Coronary artery (tissue), 2 donors: Measurements from ENCODE around the gene EFNA1.

ENCODE experiments used
- DNase-seq: peaks from one replicate; pipeline ENCODE4 v3.0.0-alpha.2; 2017; ENCODE audit warnings: low spot score
- H3K27ac ChIP-seq, 2 donors: fragments of 200-600 bp; sonication (generic); one replicate each; pipeline ENCODE4 v1.5.1; 2016 to 2019
- H3K4me3 ChIP-seq: fragments of 200-600 bp; sonication (generic); 2 replicates; pipeline ENCODE4 v1.5.1; 2016; ENCODE audit warnings: mild to moderate bottlenecking, moderate library complexity
- TF ChIP-seq, protein P1 (sequence below): fragments of 200-600 bp; sonication (generic); IDR thresholded peaks from one replicate; pipeline ENCODE4 v1.5.1; 2019; ENCODE audit warnings: antibody characterized with exemption

Gene EFNA1

DNA sequence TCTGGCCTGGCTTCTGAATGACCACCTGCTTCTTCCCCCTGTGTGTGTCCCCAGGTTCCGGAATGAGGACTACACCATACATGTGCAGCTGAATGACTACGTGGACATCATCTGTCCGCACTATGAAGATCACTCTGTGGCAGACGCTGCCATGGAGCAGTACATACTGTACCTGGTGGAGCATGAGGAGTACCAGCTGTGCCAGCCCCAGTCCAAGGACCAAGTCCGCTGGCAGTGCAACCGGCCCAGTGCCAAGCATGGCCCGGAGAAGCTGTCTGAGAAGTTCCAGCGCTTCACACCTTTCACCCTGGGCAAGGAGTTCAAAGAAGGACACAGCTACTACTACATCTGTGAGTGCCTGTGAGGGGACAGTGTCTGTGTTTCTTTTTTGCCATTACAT lies 3.6 kb downstream of the EFNA1 start:
- DNase-seq, result no peak
- no peak overlapping the region for H3K27ac ChIP-seq
- no peak overlapping the region for H3K4me3 ChIP-seq
- TF ChIP-seq, protein P1, sequence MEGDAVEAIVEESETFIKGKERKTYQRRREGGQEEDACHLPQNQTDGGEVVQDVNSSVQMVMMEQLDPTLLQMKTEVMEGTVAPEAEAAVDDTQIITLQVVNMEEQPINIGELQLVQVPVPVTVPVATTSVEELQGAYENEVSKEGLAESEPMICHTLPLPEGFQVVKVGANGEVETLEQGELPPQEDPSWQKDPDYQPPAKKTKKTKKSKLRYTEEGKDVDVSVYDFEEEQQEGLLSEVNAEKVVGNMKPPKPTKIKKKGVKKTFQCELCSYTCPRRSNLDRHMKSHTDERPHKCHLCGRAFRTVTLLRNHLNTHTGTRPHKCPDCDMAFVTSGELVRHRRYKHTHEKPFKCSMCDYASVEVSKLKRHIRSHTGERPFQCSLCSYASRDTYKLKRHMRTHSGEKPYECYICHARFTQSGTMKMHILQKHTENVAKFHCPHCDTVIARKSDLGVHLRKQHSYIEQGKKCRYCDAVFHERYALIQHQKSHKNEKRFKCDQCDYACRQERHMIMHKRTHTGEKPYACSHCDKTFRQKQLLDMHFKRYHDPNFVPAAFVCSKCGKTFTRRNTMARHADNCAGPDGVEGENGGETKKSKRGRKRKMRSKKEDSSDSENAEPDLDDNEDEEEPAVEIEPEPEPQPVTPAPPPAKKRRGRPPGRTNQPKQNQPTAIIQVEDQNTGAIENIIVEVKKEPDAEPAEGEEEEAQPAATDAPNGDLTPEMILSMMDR, result no peak

DNA sequence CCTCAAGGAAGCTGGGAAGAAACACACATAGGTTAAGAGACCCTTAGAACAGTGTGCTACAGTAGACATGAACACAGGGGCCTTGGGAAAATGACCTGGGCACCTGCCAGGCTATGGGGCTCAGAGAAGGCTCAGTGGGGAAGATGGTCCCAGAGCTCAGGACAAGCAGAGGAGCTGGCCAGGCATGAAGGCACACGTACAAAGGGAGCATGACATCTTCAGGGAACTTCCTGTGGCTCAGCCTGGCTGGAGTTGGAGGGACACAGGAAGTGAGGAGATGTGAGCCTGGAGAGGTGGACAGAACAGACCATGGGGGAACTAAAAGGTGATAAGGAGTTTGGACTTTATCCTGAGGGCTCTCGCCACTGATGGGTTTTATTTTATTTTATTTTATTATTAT lies 4.2 kb downstream of the EFNA1 start:
- Histone ChIP-seq H3K27ac (no peak overlapping the region), H3K4me3 (no peak overlapping the region)
- TF ChIP-seq, protein P1, result no peak
- no peak for DNase-seq

DNA sequence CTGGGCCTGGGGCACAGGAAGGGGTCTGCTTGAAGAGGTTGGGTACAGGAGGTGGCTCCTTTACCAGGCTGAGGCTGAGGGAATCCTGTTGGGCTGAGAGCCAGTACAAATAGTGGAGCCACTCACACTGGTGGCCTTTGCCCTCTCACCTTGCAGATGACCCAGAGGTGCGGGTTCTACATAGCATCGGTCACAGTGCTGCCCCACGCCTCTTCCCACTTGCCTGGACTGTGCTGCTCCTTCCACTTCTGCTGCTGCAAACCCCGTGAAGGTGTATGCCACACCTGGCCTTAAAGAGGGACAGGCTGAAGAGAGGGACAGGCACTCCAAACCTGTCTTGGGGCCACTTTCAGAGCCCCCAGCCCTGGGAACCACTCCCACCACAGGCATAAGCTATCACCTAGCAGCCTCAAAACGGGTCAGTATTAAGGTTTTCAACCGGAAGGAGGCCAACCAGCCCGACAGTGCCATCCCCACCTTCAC lies 6.2 kb downstream of the EFNA1 start:
- Histone ChIP-seq H3K27ac (peak overlapping the region; percentile 87 to 100), H3K4me3 (no peak overlapping the region)
- DNase-seq, result peak; percentile 72
- TF ChIP-seq, protein P1, result no peak

DNA sequence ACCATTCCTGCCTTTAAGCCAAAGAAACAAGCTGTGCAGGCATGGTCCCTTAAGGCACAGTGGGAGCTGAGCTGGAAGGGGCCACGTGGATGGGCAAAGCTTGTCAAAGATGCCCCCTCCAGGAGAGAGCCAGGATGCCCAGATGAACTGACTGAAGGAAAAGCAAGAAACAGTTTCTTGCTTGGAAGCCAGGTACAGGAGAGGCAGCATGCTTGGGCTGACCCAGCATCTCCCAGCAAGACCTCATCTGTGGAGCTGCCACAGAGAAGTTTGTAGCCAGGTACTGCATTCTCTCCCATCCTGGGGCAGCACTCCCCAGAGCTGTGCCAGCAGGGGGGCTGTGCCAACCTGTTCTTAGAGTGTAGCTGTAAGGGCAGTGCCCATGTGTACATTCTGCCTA lies 6.6 kb downstream of the EFNA1 start:
- TF ChIP-seq, protein P1, result no peak
- H3K27ac ChIP-seq, result peak overlapping the region; percentile 87 to 100
- peak overlapping the region; percentile 97 for H3K4me3 ChIP-seq
- DNase-seq, result peak; percentile 73

DNA sequence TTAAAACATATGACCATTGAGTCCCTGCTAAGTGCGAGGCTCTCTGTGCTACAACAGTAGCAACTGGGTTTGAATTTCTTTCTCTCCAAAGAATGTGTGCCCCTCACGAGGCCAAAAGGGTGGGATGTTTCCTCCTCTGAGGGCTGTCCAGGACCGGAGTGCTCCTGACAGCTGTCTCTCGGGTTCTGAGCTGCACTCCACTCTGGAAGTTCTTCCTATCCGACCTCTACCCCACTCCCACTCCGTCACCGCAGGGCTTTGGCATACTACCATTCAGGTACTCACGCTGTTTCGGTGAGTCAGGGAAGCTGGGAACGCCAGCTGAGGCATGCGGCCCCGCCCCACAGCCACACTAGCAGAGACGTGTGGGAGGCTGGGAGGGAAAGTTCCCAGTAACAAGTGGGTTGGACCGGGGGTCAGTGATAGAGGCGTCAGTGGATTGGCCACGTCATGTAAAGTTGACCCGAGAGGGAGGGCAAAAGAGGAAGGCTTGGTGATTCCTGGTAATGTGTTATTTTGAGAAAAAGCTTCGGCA lies 7.3 kb downstream of the EFNA1 start:
- peak; percentile 99 for DNase-seq
- Histone ChIP-seq H3K27ac (peak overlapping the region; percentile 87 to 100), H3K4me3 (peak overlapping the region; percentile 97)
- TF ChIP-seq, protein P1, result no peak

DNA sequence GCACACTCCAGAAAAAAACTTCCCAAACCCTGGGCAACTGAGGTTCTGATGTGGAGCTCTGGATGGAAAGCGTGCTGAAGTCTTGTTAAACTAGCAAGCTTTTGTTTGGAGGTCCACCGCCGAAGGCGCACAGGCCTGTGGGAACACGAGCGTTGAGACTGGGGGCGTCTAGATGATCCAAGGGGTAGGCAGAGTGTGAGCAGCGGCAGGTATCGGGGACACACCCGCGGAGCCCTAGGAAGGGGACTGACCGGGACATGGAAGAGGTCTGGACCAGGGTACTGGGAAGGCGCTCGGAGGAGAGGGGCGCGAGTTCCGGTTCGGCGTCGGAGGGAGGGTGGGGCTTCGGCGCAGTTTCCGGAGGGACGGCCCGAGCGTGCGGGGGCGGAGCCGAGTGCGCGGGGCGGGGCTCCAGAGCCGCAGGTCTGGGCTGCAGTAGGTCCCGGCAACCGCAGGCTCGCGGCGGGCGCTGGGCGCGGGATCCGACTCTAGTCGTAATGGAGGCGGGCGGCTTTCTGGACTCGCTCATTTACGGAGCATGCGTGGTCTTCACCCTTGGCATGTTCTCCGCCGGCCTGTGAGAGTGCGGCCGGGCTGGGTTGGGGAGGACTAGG lies 7.8 kb downstream of the EFNA1 start, which contains the start of gene SLC50A1:
Gene SLC50A1, plus strand, starts transcription at position 438 of the 614 bp plus-strand sequence. Its CDS starts 60 bp downstream, at position 498.
- DNase-seq, result peak; percentile 98
- TF ChIP-seq, protein P1, result peak; percentile 20
- H3K4me3 ChIP-seq, result peak within 1 kb of the TSS; percentile 97

DNA sequence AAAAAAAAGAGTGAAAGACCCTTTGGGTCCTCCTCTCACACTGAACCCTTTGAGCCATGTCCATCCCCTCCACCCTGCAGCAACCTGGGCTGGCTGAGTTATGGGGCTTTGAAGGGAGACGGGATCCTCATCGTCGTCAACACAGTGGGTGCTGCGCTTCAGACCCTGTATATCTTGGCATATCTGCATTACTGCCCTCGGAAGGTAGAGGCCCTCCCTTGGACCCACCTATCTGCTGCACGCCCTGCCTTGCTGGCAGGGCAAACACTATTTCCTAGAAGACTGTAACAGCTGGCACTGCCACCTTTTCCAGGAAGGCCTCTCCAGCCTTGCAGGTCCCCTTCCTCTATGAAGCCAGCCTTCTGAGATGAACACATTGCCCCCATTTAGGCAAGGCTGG lies 9.1 kb downstream of the EFNA1 start:
- Histone ChIP-seq H3K4me3 (peak overlapping the region; percentile 97), H3K27ac (peak overlapping the region in 1 of 2 donors; percentile 100)
- DNase-seq, result peak; percentile 71
- TF ChIP-seq, protein P1, result no peak

More for the DNA sequence above, 7.8 kb downstream of the EFNA1 start, which contains the start of gene SLC50A1:
- peak within 1 kb of the TSS; percentile 87 to 100 for H3K27ac ChIP-seq
